Spleen (tissue), 11 donors: Measurements from ENCODE around the gene ADGRL3. TPM values are rescaled to one million over a fixed set of nuclear protein-coding genes. Genes with fewer than 3 reads are reported as not detected.

ENCODE experiments used
- DNase-seq: peaks from one replicate; pipeline ENCODE4 v3.0.0-alpha.2; 2020
- H3K27ac ChIP-seq, 8 donors: fragments of 200-600 bp; sonication (generic) in 7 of 8; 1 replicate in 4 of 8; 2 replicates in 4 of 8; pipeline versions ENCODE4 v1.5.0 to v1.8.0; 2016 to 2021; ENCODE audit warnings: inconsistent platforms in 4 of 8, mild to moderate bottlenecking in 4 of 8, moderate library complexity in 1 of 8
- H3K27me3 ChIP-seq, 7 donors: fragments of 200-600 bp; sonication (generic) in 6 of 7; replicated peaks in 1 of 7; 1 replicate in 4 of 7; 2 replicates in 3 of 7; pipeline versions ENCODE4 v1.5.0 to v1.8.0; 2016 to 2021; ENCODE audit warnings: inconsistent platforms in 3 of 7, mild to moderate bottlenecking in 1 of 7
- H3K36me3 ChIP-seq, 6 donors: fragments of 200-600 bp; sonication (generic) in 5 of 6; 1 replicate in 4 of 6; 2 replicates in 2 of 6; pipeline versions ENCODE4 v1.5.0 to v1.8.0; 2016 to 2021; ENCODE audit warnings: inconsistent platforms in 2 of 6
- H3K4me1 ChIP-seq, 6 donors: fragments of 200-600 bp; sonication (generic) in 5 of 6; 1 replicate in 3 of 6; 2 replicates in 3 of 6; pipeline versions ENCODE4 v1.5.0 to v1.8.0; 2016 to 2021; ENCODE audit warnings: inconsistent platforms in 3 of 6
- H3K4me3 ChIP-seq, 8 donors: fragments of 200-600 bp; sonication (generic) in 7 of 8; 1 replicate in 4 of 8; 2 replicates in 4 of 8; pipeline versions ENCODE4 v1.5.0 to v1.8.0; 2016 to 2021; ENCODE audit warnings: inconsistent platforms in 4 of 8, mild to moderate bottlenecking in 4 of 8, moderate library complexity in 2 of 8
- H3K9me3 ChIP-seq, 8 donors: fragments of 200-600 bp; sonication (generic) in 7 of 8; 1 replicate in 4 of 8; 2 replicates in 4 of 8; pipeline versions ENCODE4 v1.5.0 to v1.8.0; 2016 to 2021; ENCODE audit warnings: inconsistent platforms in 4 of 8
- POLR2A ChIP-seq, 3 donors: fragments of 450-650 bp; IDR thresholded peaks; one replicate each; pipeline ENCODE4 v1.5.1; 2017; ENCODE audit warnings: antibody characterized with exemption in 3 of 3, mild to moderate bottlenecking in 1 of 3
- POLR2AphosphoS5 ChIP-seq, 3 donors: sonication (generic); formaldehyde crosslinking; IDR thresholded peaks; one replicate each; pipeline ENCODE4 v1.5.1; 2017; ENCODE audit warnings: antibody characterized with exemption in 3 of 3
- WGBS, 5 donors: extraction: QIAGEN DNeasy Blood & Tissue Kit in 3 of 5; methylation state at CpG; one replicate each; pipeline versions ENCODE4 v1.1.5 to v1.1.7; 2013 to 2018; 5-methylcytosine and 5-hydroxymethylcytosine counted together
- intact Hi-C: fragments of 100-400 bp; cut with DNase I; formaldehyde crosslinking; loops from one replicate; pipeline ENCODE4 v1.15.0; 2023; ENCODE audit warnings: low total_unique reads
- polyA plus RNA-seq, 3 donors: library from polyadenylated mRNA; stranded (reverse); fragments of 200-250 nt; gene quantifications; one replicate each; pipeline ENCODE4 v1.2.1, GENCODE V29; 2013
- total RNA-seq, 7 donors: library from RNA; depleted of rRNA in 3 of 7; stranded (reverse); fragments of >200 nt in 3 of 7; fragmentation: NEBNext Ultra II Directional in 4 of 7; extraction: Animal tissue kit (Norgen Biotek cat#: 25700) in 4 of 7; gene quantifications; one replicate each; pipeline versions ENCODE4 v1.1.0 to v1.2.1, GENCODE V29; 2016 to 2021
- TF ChIP-seq, protein P1 (sequence below), 11 experiments: fragments of 200-600 bp in 7 of 11; fragments of 450-650 bp in 4 of 11; sonication (generic) in 4 of 11; IDR thresholded peaks in 8 of 11; conservative IDR thresholded peaks in 3 of 11; 1 replicate in 7 of 11; 2 replicates in 4 of 11; pipeline versions ENCODE4 v1.4.0 to v1.8.0; 2016 to 2021; ENCODE audit warnings: antibody characterized with exemption in 11 of 11, inconsistent platforms in 4 of 11, mild to moderate bottlenecking in 1 of 11
- donor health status: healthy with polysubstance abuse.
- donor health status: DM: no; HTN: no; CAD: no; lungs with moderate emphysema.
- donor health status: DM: no; HTN: no; CAD: no.
- donor health status: Bipolar disorder and iron deficiency.
- donor health status: healthy.
- donor health status: DM: no; HTN: no; CAD: no.
- donor health status: DM: yes; HTN: yes; CAD: no.

Gene ADGRL3
- total and polyA plus RNA-seq, 10 donors, result 0.09 to 0.92 (median 0.46) TPM; not detected in 1

DNA sequence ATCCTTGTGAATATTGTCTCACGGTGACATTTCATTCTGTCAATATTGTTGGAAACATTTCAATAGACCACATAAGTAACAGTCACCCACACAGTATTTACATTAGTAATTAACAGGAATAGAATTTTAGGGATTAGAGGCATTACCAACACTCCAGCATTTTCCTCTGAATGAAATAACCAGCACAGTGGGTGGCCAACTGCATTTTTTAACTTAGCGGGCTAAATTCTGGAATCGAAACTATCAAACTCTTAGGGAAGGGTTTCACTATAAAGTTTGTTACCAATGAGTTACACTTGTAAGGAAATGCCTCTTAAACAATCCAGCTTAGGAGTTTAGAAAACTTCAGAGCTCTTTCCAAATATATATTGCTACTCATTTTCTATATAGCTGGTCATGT, 403.0 kb downstream of the ADGRL3 start:
- H3K9me3 ChIP-seq, result peaks cover 0 to 5% (median 0%) of the 10 kb centered on the region in 8 donors
- TF ChIP-seq POLR2AphosphoS5 (IDR thresholded peaks at IDR 0.05) (no peak), POLR2A (IDR thresholded peaks at IDR 0.05) (no peak)
- TF ChIP-seq, protein P1, sequence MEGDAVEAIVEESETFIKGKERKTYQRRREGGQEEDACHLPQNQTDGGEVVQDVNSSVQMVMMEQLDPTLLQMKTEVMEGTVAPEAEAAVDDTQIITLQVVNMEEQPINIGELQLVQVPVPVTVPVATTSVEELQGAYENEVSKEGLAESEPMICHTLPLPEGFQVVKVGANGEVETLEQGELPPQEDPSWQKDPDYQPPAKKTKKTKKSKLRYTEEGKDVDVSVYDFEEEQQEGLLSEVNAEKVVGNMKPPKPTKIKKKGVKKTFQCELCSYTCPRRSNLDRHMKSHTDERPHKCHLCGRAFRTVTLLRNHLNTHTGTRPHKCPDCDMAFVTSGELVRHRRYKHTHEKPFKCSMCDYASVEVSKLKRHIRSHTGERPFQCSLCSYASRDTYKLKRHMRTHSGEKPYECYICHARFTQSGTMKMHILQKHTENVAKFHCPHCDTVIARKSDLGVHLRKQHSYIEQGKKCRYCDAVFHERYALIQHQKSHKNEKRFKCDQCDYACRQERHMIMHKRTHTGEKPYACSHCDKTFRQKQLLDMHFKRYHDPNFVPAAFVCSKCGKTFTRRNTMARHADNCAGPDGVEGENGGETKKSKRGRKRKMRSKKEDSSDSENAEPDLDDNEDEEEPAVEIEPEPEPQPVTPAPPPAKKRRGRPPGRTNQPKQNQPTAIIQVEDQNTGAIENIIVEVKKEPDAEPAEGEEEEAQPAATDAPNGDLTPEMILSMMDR (IDR thresholded peaks at IDR 0.05 in 8 of 11, conservative IDR thresholded peaks at IDR 0.05 in 3 of 11), result no peak
- intact Hi-C loops, result no loop called here
- no peaks in the 10 kb centered on the region for H3K36me3 ChIP-seq
- no peak for DNase-seq
- WGBS, 5 donors, result 81 to 92% (median 87%) methylated on average over 3 of the region's 3 CpGs
- H3K4me3 ChIP-seq, result no peak overlapping the region
- no peak overlapping the region for H3K27ac ChIP-seq
- H3K27me3 ChIP-seq, result no peaks in the 10 kb centered on the region
- no peaks in the 10 kb centered on the region for H3K4me1 ChIP-seq

DNA sequence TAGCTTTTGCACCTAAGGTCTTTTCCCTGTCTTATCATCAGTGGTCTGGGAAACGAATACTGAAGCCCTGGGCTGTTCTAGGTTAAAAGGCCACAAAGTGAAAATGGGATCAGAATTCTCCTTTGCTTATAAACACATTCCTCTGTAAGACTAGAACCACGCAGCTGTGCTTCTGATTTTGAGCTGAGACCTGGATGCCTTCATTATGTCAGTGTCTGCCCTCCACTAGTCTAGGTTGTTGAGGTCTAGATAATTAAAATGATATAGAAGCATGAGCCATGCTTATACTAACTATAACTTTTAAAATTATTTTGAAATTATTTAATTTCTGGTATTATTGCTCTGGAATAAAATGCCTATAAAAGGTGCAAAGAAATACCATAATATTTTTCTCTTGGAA, 403.9 kb downstream of the ADGRL3 start:
- H3K27me3 ChIP-seq, result no peaks in the 10 kb centered on the region
- H3K4me1 ChIP-seq, result no peaks in the 10 kb centered on the region
- no peak overlapping the region for H3K4me3 ChIP-seq
- H3K27ac ChIP-seq, result no peak overlapping the region
- no peaks in the 10 kb centered on the region for H3K36me3 ChIP-seq
- intact Hi-C loops, result no loop called here
- DNase-seq, result no peak
- peaks cover 0 to 2% (median 0%) of the 10 kb centered on the region in 8 donors for H3K9me3 ChIP-seq
- TF ChIP-seq POLR2A (IDR thresholded peaks at IDR 0.05) (no peak), POLR2AphosphoS5 (IDR thresholded peaks at IDR 0.05) (no peak)
- 60 to 73% (median 64%) methylated on average over 2 of the region's 2 CpGs for WGBS, 5 donors

DNA sequence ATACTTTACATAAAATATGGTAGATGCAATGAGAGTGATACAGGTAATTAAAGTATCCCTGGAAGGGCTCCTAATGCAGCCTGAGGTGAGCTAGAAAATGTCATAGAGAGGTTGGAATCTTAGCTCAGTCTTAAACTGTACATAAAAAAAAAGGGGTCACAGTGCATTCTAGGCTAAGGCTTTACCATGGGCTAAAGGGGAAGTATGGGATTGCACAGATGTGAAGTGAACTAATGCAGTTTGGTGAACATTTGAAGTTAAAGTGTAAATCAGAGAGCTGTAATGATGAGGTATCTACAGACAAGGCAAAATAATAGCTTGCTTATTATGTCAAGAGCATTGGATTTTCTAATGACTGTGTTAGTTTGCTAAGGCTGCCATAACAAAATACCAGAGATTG, 405.9 kb downstream of the ADGRL3 start:
- no peak for DNase-seq
- Histone ChIP-seq H3K27ac (no peak overlapping the region), H3K4me1 (no peaks in the 10 kb centered on the region), H3K36me3 (no peaks in the 10 kb centered on the region), H3K27me3 (no peaks in the 10 kb centered on the region), H3K9me3 (no peaks in the 10 kb centered on the region), H3K4me3 (no peak overlapping the region)
- no peak for TF ChIP-seq POLR2AphosphoS5 (IDR thresholded peaks at IDR 0.05)
- TF ChIP-seq, protein P1 (IDR thresholded peaks at IDR 0.05 in 8 of 11, conservative IDR thresholded peaks at IDR 0.05 in 3 of 11), result no peak
- TF ChIP-seq POLR2A (IDR thresholded peaks at IDR 0.05), result no peak
- intact Hi-C loops, result no loop called here

DNA sequence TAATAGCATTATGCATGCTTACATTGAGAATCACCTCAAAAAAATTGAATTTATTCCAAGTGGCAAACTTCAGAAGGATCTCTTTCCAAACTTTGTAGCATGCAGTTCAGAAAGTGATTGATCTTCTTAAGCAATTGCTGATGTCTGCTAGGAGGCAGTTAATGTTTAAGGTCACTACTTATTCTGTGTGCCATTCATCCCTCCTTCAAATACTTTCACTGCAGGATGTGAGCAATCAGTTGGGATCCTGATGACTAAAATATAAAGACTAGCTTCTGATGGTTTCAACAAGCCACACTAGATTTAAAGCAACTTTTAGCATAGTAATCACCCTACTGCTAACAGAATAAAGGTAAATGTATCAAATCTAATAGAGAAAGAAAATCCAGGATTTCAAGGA, 414.1 kb downstream of the ADGRL3 start:
- intact Hi-C loops, result no loop called here
- H3K4me3 ChIP-seq, result no peak overlapping the region
- no peak for DNase-seq
- no peaks in the 10 kb centered on the region for H3K36me3 ChIP-seq
- peaks cover 0 to 4% (median 0%) of the 10 kb centered on the region in 8 donors for H3K9me3 ChIP-seq
- H3K4me1 ChIP-seq, result no peaks in the 10 kb centered on the region
- H3K27ac ChIP-seq, result no peak overlapping the region
- no peaks in the 10 kb centered on the region for H3K27me3 ChIP-seq
- no peak for TF ChIP-seq POLR2A (IDR thresholded peaks at IDR 0.05)
- no peak for TF ChIP-seq POLR2AphosphoS5 (IDR thresholded peaks at IDR 0.05)
- TF ChIP-seq, protein P1 (IDR thresholded peaks at IDR 0.05 in 8 of 11, conservative IDR thresholded peaks at IDR 0.05 in 3 of 11), result no peak

DNA sequence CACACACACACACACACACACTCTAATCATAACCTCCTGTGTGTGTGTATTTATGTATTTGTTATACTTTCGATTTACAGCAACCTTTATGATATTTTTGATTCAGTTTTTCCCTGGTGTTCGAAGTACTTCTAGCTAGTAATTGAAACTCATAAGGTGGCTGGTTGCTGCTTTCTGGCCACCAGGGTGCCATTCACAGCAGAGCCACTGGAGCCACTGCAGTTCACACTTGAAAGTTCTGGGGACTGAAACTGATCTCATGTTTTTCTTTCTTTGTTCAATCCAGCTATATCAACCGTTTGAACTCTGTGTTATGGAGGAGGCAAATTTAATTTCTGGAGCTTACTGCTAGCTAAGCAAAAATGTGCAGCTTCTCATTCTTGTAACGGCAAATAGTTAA, 419.4 kb downstream of the ADGRL3 start:
- no peaks in the 10 kb centered on the region for H3K27me3 ChIP-seq
- intact Hi-C loops, result no loop called here
- H3K4me3 ChIP-seq, result no peak overlapping the region
- DNase-seq, result no peak
- H3K27ac ChIP-seq, result no peak overlapping the region
- 65 to 85% (median 77%) methylated on average over 4 of the region's 4 CpGs for WGBS, 5 donors
- no peaks in the 10 kb centered on the region for H3K36me3 ChIP-seq
- TF ChIP-seq POLR2A (IDR thresholded peaks at IDR 0.05), result no peak
- no peak for TF ChIP-seq POLR2AphosphoS5 (IDR thresholded peaks at IDR 0.05)
- TF ChIP-seq, protein P1 (IDR thresholded peaks at IDR 0.05 in 8 of 11, conservative IDR thresholded peaks at IDR 0.05 in 3 of 11), result no peak
- H3K9me3 ChIP-seq, result peaks cover 0 to 4% (median 0%) of the 10 kb centered on the region in 8 donors
- no peaks in the 10 kb centered on the region for H3K4me1 ChIP-seq
